BLaER1 (cell line): ENCODE measurements around the gene PLA2R1.
"Not testable (repeated sequence)": the region's sequence is repeated elsewhere in the genome, so short reads cannot be mapped to it uniquely, and the experiment has no call there.

Experiments
- H3K27ac ChIP-seq: shearing (Covaris generic); formaldehyde crosslinking; 2 replicates; pipeline ENCODE4 v1.8.1; 2022
- H3K27me3 ChIP-seq: shearing (Covaris generic); formaldehyde crosslinking; 2 replicates; pipeline ENCODE4 v1.8.1; 2022
- H3K36me3 ChIP-seq: shearing (Covaris generic); formaldehyde crosslinking; 2 replicates; pipeline ENCODE4 v1.8.1; 2022
- H3K4me1 ChIP-seq: shearing (Covaris generic); formaldehyde crosslinking; 2 replicates; pipeline ENCODE4 v1.8.1; 2022
- H3K4me2 ChIP-seq: shearing (Covaris generic); formaldehyde crosslinking; 2 replicates; pipeline ENCODE4 v1.8.1; 2022
- H3K4me3 ChIP-seq: shearing (Covaris generic); formaldehyde crosslinking; 2 replicates; pipeline ENCODE4 v1.8.1; 2022
- H3K9ac ChIP-seq: shearing (Covaris generic); formaldehyde crosslinking; 2 replicates; pipeline ENCODE4 v1.8.1; 2022
- H3K9me3 ChIP-seq: shearing (Covaris generic); formaldehyde crosslinking; 2 replicates; pipeline ENCODE4 v1.8.1; 2022
- H4K20me1 ChIP-seq: shearing (Covaris generic); formaldehyde crosslinking; 2 replicates; pipeline ENCODE4 v1.8.1; 2022
- Cebpa-rat ChIP-seq: shearing (Covaris generic); IDR thresholded peaks from 2 replicates; pipeline ENCODE4 v1.8.1; 2022

PLA2R1 gene

DNA sequence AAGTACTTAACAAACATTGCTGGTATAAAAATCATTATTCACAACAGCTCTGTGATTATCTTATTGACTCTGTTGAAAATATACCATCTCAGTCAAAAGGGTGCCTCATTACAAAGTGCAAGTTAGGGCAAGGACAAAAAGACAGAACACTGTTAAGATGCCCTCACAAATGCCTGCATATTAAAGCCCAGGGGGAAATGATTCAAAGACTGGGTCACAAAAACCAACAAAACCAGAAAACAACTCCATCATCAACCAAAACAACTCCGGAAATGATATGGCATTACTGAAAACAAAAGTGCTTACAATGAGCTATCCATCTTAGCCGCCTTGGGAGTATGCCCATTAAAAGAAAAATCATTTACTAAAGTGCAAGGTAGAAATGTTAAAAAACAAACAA lies 9.9 kb downstream of the PLA2R1 start:
- no peak overlapping the region for H3K27ac ChIP-seq
- no peaks in the 10 kb centered on the region for H3K9me3 ChIP-seq
- H3K4me3 ChIP-seq: no peak overlapping the region
- no peaks in the 10 kb centered on the region for H4K20me1 ChIP-seq
- no peaks in the 10 kb centered on the region for H3K36me3 ChIP-seq
- no peaks in the 10 kb centered on the region for H3K4me1 ChIP-seq
- no peaks in the 10 kb centered on the region for H3K27me3 ChIP-seq
- H3K9ac ChIP-seq: no peak overlapping the region
- H3K4me2 ChIP-seq: no peak overlapping the region
- TF ChIP-seq Cebpa-rat: no peak

- Histone ChIP-seq H4K20me1 (no peaks in the 10 kb centered on the region), H3K9me3 (no peaks in the 10 kb centered on the region), H3K36me3 (no peaks in the 10 kb centered on the region), H3K4me1 (no peaks in the 10 kb centered on the region), H3K27me3 (no peaks in the 10 kb centered on the region), H3K27ac (no peak overlapping the region), H3K4me2 (no peak overlapping the region), H3K4me3 (no peak overlapping the region), H3K9ac (no peak overlapping the region)
- no peak for TF ChIP-seq Cebpa-rat
Observed at GRCh38 chr2:160051371-160051800, 11.0 kb downstream of the PLA2R1 start.

DNA sequence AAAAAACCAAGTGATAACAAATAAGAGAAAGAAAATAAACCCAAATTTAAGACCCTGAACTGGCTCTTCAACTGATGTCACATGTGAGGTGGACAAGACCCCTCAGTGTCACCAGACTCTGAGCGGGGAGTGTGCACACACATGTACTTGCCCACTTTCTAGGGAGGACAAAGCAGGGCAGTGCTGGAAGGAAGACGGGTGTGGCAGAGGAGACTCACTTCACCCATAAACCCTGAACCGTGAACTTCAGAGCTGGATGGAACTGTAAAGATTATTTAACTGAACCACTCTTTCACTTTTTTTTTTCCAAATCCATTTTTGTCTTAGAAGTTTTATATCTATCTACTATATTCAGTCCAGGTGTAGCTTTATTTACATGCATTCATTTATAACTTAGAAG lies 12.3 kb downstream of the PLA2R1 start:
- Histone ChIP-seq H3K4me2 (no peak overlapping the region), H4K20me1 (no peaks in the 10 kb centered on the region)

GRCh38 chr2:160045703-160046210 lies 16.7 kb downstream of the PLA2R1 start:
- Histone ChIP-seq H3K4me1 (no peaks in the 10 kb centered on the region), H3K4me2 (no peak overlapping the region), H3K9ac (no peak overlapping the region), H3K9me3 (no peaks in the 10 kb centered on the region), H3K36me3 (no peaks in the 10 kb centered on the region), H3K4me3 (no peak overlapping the region), H3K27me3 (no peaks in the 10 kb centered on the region), H3K27ac (no peak overlapping the region), H4K20me1 (no peaks in the 10 kb centered on the region)
- no peak for TF ChIP-seq Cebpa-rat

More for the DNA sequence above, 12.3 kb downstream of the PLA2R1 start:
- Histone ChIP-seq H3K4me1 (no peaks in the 10 kb centered on the region), H3K9me3 (no peaks in the 10 kb centered on the region), H3K36me3 (no peaks in the 10 kb centered on the region), H3K9ac (no peak overlapping the region), H3K4me3 (no peak overlapping the region), H3K27me3 (no peaks in the 10 kb centered on the region), H3K27ac (no peak overlapping the region)
- no peak for TF ChIP-seq Cebpa-rat

DNA sequence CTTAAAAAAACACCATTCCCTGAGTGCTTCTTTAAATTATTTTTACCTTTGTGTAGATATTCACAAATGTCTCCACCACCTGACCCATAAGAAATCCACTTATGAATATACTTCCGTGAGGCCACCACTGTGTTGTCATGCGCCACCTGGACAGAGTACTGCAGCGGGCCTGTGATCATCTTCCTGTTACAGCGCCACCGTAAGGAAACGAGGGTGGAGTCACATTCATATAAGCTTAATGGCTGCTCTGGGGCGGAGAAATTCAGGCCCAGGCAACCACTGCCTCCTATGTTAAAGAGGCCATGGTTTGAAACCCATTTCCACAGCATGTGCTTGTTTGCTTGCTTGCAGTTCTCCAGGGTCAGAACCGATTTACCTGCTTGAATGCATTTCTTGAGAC lies 17.7 kb downstream of the PLA2R1 start:
- no peaks in the 10 kb centered on the region for H3K9me3 ChIP-seq
- no peaks in the 10 kb centered on the region for H3K4me1 ChIP-seq
- H3K27ac ChIP-seq: no peak overlapping the region
- no peak overlapping the region for H3K4me2 ChIP-seq
- no peak overlapping the region for H3K4me3 ChIP-seq
- no peaks in the 10 kb centered on the region for H3K36me3 ChIP-seq
- no peaks in the 10 kb centered on the region for H3K27me3 ChIP-seq
- no peaks in the 10 kb centered on the region for H4K20me1 ChIP-seq
- no peak for TF ChIP-seq Cebpa-rat
- no peak overlapping the region for H3K9ac ChIP-seq

GRCh38 chr2:160043265-160043664 lies 19.1 kb downstream of the PLA2R1 start:
- H3K4me2 ChIP-seq: no peak overlapping the region
- no peak overlapping the region for H3K4me3 ChIP-seq
- H4K20me1 ChIP-seq: no peaks in the 10 kb centered on the region
- H3K9me3 ChIP-seq: no peaks in the 10 kb centered on the region
- H3K4me1 ChIP-seq: no peaks in the 10 kb centered on the region
- H3K9ac ChIP-seq: no peak overlapping the region
- no peaks in the 10 kb centered on the region for H3K36me3 ChIP-seq
- TF ChIP-seq Cebpa-rat: no peak
- no peak overlapping the region for H3K27ac ChIP-seq
- no peaks in the 10 kb centered on the region for H3K27me3 ChIP-seq

GRCh38 chr2:160042054-160042453 lies 20.4 kb downstream of the PLA2R1 start:
- no peaks in the 10 kb centered on the region for H3K4me1 ChIP-seq
- no peaks in the 10 kb centered on the region for H4K20me1 ChIP-seq
- H3K4me2 ChIP-seq: no peak overlapping the region
- H3K4me3 ChIP-seq: no peak overlapping the region
- no peak overlapping the region for H3K9ac ChIP-seq
- no peaks in the 10 kb centered on the region for H3K27me3 ChIP-seq
- no peak for TF ChIP-seq Cebpa-rat
- H3K27ac ChIP-seq: no peak overlapping the region
- no peaks in the 10 kb centered on the region for H3K36me3 ChIP-seq
- no peaks in the 10 kb centered on the region for H3K9me3 ChIP-seq

GRCh38 chr2:160041091-160041490 lies 21.3 kb downstream of the PLA2R1 start:
- no peaks in the 10 kb centered on the region for H3K4me1 ChIP-seq
- TF ChIP-seq Cebpa-rat: no peak
- H4K20me1 ChIP-seq: no peaks in the 10 kb centered on the region
- no peak overlapping the region for H3K4me2 ChIP-seq
- no peaks in the 10 kb centered on the region for H3K9me3 ChIP-seq
- H3K36me3 ChIP-seq: no peaks in the 10 kb centered on the region
- no peak overlapping the region for H3K9ac ChIP-seq
- H3K27ac ChIP-seq: no peak overlapping the region
- no peaks in the 10 kb centered on the region for H3K27me3 ChIP-seq
- no peak overlapping the region for H3K4me3 ChIP-seq

GRCh38 chr2:160039166-160039903 lies 23.1 kb downstream of the PLA2R1 start:
- no peaks in the 10 kb centered on the region for H3K4me1 ChIP-seq
- no peaks in the 10 kb centered on the region for H4K20me1 ChIP-seq
- TF ChIP-seq Cebpa-rat: no peak
- no peaks in the 10 kb centered on the region for H3K36me3 ChIP-seq
- H3K9me3 ChIP-seq: no peaks in the 10 kb centered on the region
- no peak overlapping the region for H3K9ac ChIP-seq
- no peak overlapping the region for H3K27ac ChIP-seq
- H3K4me3 ChIP-seq: no peak overlapping the region
- no peaks in the 10 kb centered on the region for H3K27me3 ChIP-seq
- no peak overlapping the region for H3K4me2 ChIP-seq

DNA sequence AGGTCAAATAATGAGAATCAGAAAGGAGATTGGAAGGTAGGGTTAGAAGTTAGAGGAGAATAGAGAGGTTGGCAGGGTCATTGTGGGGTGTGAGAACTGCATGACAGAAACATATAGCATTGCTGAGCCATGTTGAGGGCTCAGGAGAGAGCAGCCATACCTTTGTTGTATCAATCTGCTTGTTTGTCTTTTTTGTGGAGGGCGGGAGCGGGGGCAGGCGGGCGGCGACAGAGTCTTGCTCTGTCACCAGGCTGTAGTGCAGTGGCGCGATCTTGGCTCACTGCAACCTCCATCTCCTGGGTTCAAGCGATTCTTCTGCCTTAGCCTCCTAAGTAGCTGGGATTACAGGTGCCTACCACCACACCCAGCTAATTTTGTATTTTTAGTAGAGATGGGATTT lies 23.8 kb downstream of the PLA2R1 start:
- not testable (repeated sequence) for H3K9me3 ChIP-seq, H3K4me3 ChIP-seq, H3K4me2 ChIP-seq, H4K20me1 ChIP-seq, H3K36me3 ChIP-seq, H3K27ac ChIP-seq, H3K9ac ChIP-seq, H3K4me1 ChIP-seq, H3K27me3 ChIP-seq

- H3K4me3 ChIP-seq: no peak overlapping the region
- H3K4me2 ChIP-seq: no peak overlapping the region
Observed at GRCh38 chr2:160036736-160037135, 25.7 kb downstream of the PLA2R1 start.

More at GRCh38 chr2:160036736-160037135, 25.7 kb downstream of the PLA2R1 start:
- no peaks in the 10 kb centered on the region for H3K27me3 ChIP-seq
- no peaks in the 10 kb centered on the region for H4K20me1 ChIP-seq
- H3K4me1 ChIP-seq: no peaks in the 10 kb centered on the region
- no peaks in the 10 kb centered on the region for H3K9me3 ChIP-seq
- no peaks in the 10 kb centered on the region for H3K36me3 ChIP-seq
- no peak overlapping the region for H3K9ac ChIP-seq
- no peak overlapping the region for H3K27ac ChIP-seq
- no peak for TF ChIP-seq Cebpa-rat
